GM23248 (cell line): ENCODE results near the gene CCN6.

ENCODE experiments used
- EZH2 ChIP-seq: fragments of 200-600 bp; sonication (generic); IDR thresholded peaks from 2 replicates; pipeline ENCODE4 v1.6.1; 2018; ENCODE audit warnings: antibody characterized with exemption, mild to moderate bottlenecking; ENCODE audit not compliant: insufficient read depth, poor library complexity, severe bottlenecking
- EZH2phosphoT487 ChIP-seq: fragments of 200-600 bp; sonication (generic); IDR thresholded peaks from 2 replicates; pipeline ENCODE4 v1.6.1; 2018; ENCODE audit warnings: antibody characterized with exemption, moderate library complexity, mild to moderate bottlenecking, low read depth; ENCODE audit not compliant: insufficient read depth

- TF ChIP-seq EZH2 (no peak), EZH2phosphoT487 (no peak)
These were observed 23.5 kb upstream of the CCN6 start for GRCh38 chr6:112030206-112030960.
